Heart left ventricle (tissue), 16 donors: Measurements from ENCODE around the gene DAB2IP. TPM values are rescaled to one million over a fixed set of nuclear protein-coding genes. Genes with fewer than 3 reads are reported as not detected.
"Not testable (repeated sequence)": the region's sequence is repeated elsewhere in the genome, so short reads cannot be mapped to it uniquely, and the experiment has no call there.

Experiments
- ATAC-seq, 4 donors: fragments of 200-7000 bp; cut with Tn5 transposase; one replicate each; pipeline ENCODE4 v1.9.1; 2020 to 2022; ENCODE audit warnings: moderate library complexity in 4 of 4, mild to moderate bottlenecking in 3 of 4, moderate number of reproducible peaks in 1 of 4
- DNase-seq, 5 donors: peaks; one replicate each; pipeline ENCODE4 v3.0.0-alpha.2; 2020
- H3K27ac ChIP-seq, 12 donors: fragments of 200-600 bp; sonication (generic) in 4 of 12; one replicate each; pipeline versions ENCODE4 v1.5.0 to v1.8.0; 2016 to 2022; ENCODE audit warnings: mild to moderate bottlenecking in 2 of 12
- H3K27me3 ChIP-seq, 9 donors: fragments of 200-600 bp; sonication (generic) in 2 of 9; one replicate each; pipeline versions ENCODE4 v1.5.1 to v1.8.0; 2016 to 2022; ENCODE audit warnings: mild to moderate bottlenecking in 3 of 9
- H3K36me3 ChIP-seq, 9 donors: fragments of 200-600 bp; sonication (generic) in 2 of 9; one replicate each; pipeline versions ENCODE4 v1.5.0 to v1.8.0; 2018 to 2022; ENCODE audit warnings: mild to moderate bottlenecking in 2 of 9
- H3K4me1 ChIP-seq, 12 donors: fragments of 200-600 bp; sonication (generic) in 4 of 12; one replicate each; pipeline versions ENCODE4 v1.5.0 to v1.8.0; 2016 to 2022; ENCODE audit warnings: mild to moderate bottlenecking in 3 of 12
- H3K4me3 ChIP-seq, 12 donors: fragments of 200-600 bp; sonication (generic) in 4 of 12; one replicate each; pipeline versions ENCODE4 v1.5.0 to v1.8.0; 2017 to 2022; ENCODE audit warnings: mild to moderate bottlenecking in 9 of 12, moderate library complexity in 4 of 12
- H3K9me3 ChIP-seq, 12 donors: fragments of 200-600 bp; sonication (generic) in 4 of 12; one replicate each; pipeline versions ENCODE4 v1.5.0 to v1.8.0; 2016 to 2022; ENCODE audit warnings: mild to moderate bottlenecking in 1 of 12
- POLR2A ChIP-seq, 2 donors: fragments of 450-650 bp; IDR thresholded peaks; one replicate each; pipeline ENCODE4 v1.6.1; 2017; ENCODE audit warnings: antibody characterized with exemption in 2 of 2, mild to moderate bottlenecking in 2 of 2, moderate library complexity in 2 of 2
- WGBS, 4 donors: extraction: QIAGEN DNeasy Blood & Tissue Kit in 2 of 4; methylation state at CpG; one replicate each; pipeline versions ENCODE4 v1.1.5 to v1.1.7; 2013 to 2018; 5-methylcytosine and 5-hydroxymethylcytosine counted together
- intact Hi-C, 10 donors: fragments of 100-400 bp; cut with DNase I; formaldehyde crosslinking; loops; one replicate each; pipeline versions ENCODE4 v1.11.1 to v1.14.2; 2022
- polyA plus RNA-seq, 2 donors: library from polyadenylated mRNA; stranded (reverse); fragments of 200-250 nt; gene quantifications; one replicate each; pipeline ENCODE4 v1.2.3, GENCODE V29; 2013
- total RNA-seq, 9 donors: library from RNA; depleted of rRNA in 2 of 9; stranded (reverse); fragments of >200 nt in 2 of 9; fragmentation: NEBNext Ultra II Directional in 3 of 9; extraction: Animal tissue kit (Norgen Biotek cat#: 25700) in 3 of 9; gene quantifications; one replicate each; pipeline versions ENCODE4 v1.1.0 to v1.2.4, GENCODE V29; 2016 to 2023
- TF ChIP-seq, protein P1 (sequence below), 12 donors: fragments of 200-600 bp; sonication (generic) in 4 of 12; IDR thresholded peaks; one replicate each; pipeline versions ENCODE4 v1.5.0 to v1.8.0; 2018 to 2022; ENCODE audit warnings: antibody characterized with exemption in 12 of 12, mild to moderate bottlenecking in 5 of 12
- donor health status: ischemic (EF 13 %, LVEDD 7.1; RV severe dilation, severe dysfunction).
- donor health status: healthy with polysubstance abuse.
- donor health status: DM: no; HTN: yes; CAD: no.
- donor health status: DM: no; HTN: no; CAD: no.
- donor health status: ischemic (EF 25% LVEDD 6.9; RV normal size, moderate dysfunction).
- donor health status: ischemic (EF 25% LVEDD 5.7; RV mildly dilated, moderate dysfunction).
- donor health status: healthy.
- donor health status: DM: yes; HTN: yes; CAD: no.
- donor health status: ischemic (EF 35%, LVEDD 5.7; RV mildly dilated, moderate dysfunction).
- donor health status: nonischemic (EF 11% LVEDD 7.7; RV severe dilation, severe dysfunction).
- donor health status: DM: yes; HTN: yes; CAD: no.
- donor health status: PGD.
- donor health status: ischemic (EF 29% LVEDD 5.4; RV normal size, mild dysfunction).
- donor health status: nonischemic (EF 23%, LVEDD 6.1; RV moderate dilation, normal function).

DAB2IP gene
- total and polyA plus RNA-seq, 11 donors = 30.9 to 103 (median 52.6) TPM

DNA sequence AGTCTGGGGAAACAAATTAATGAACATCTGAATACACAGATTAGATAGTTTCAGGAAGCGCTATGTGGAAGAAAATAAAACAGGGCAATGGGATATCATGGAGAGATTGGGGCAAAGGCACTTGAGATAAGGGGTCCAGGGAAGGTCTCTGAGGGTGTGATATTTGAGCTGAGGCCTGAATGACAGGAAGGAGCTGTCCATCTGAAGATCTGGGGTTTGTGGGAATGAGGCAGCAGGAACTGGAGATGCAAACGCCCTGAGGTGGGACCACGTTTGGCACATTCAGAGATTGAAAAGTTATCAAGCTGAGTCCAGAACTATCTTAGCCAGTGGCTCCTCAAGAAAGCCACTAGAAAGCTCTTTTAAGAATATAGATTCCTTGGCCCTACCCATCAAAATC, 8.7 kb upstream of the DAB2IP start:
- TF ChIP-seq, protein P1, sequence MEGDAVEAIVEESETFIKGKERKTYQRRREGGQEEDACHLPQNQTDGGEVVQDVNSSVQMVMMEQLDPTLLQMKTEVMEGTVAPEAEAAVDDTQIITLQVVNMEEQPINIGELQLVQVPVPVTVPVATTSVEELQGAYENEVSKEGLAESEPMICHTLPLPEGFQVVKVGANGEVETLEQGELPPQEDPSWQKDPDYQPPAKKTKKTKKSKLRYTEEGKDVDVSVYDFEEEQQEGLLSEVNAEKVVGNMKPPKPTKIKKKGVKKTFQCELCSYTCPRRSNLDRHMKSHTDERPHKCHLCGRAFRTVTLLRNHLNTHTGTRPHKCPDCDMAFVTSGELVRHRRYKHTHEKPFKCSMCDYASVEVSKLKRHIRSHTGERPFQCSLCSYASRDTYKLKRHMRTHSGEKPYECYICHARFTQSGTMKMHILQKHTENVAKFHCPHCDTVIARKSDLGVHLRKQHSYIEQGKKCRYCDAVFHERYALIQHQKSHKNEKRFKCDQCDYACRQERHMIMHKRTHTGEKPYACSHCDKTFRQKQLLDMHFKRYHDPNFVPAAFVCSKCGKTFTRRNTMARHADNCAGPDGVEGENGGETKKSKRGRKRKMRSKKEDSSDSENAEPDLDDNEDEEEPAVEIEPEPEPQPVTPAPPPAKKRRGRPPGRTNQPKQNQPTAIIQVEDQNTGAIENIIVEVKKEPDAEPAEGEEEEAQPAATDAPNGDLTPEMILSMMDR (IDR thresholded peaks at IDR 0.05) = no peak
- no peak for TF ChIP-seq POLR2A (IDR thresholded peaks at IDR 0.05)
- 72 to 81% (median 79%) methylated on average over 3 of the region's 3 CpGs for WGBS, 4 donors
- Histone ChIP-seq H3K4me1 (peaks cover 6 to 73% (median 43%) of the 10 kb centered on the region in 12 donors), H3K27ac (no peak overlapping the region), H3K9me3 (no peaks in the 10 kb centered on the region), H3K27me3 (no peaks in the 10 kb centered on the region), H3K36me3 (no peaks in the 10 kb centered on the region), H3K4me3 (no peak overlapping the region)
- intact Hi-C loops = loop anchor here in 6 of 10 donors (1.0 to 5.0 kb wide), 5 partner anchors 35 to 100 kb away; no protein-coding TSS in a partner anchor
- ATAC-seq (no peak), DNase-seq (peak in 1 of 5 donors; percentile 4)

DNA sequence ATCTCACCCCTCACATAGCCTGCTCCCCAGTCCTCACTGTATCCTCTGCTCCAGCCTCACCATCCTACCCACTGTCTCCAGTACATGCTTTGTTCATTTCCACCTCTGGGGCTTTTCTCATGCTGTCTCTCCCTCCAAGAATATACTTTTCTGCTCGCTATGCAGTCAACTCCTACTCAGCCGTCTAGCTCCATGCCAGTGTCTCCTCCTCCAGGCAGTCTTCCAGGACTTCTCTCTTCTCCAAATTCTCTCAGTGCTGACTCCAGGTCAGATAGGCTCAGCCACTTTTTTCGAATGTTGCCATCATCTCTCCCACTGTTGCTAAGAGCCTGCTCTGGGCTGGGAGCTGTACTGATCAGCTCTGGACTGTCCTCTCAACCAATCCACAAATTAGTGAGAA, 8.0 kb upstream of the DAB2IP start:
- ATAC-seq = no peak
- H3K27me3 ChIP-seq = no peaks in the 10 kb centered on the region
- H3K9me3 ChIP-seq = no peaks in the 10 kb centered on the region
- TF ChIP-seq, protein P1 (IDR thresholded peaks at IDR 0.05) = no peak
- TF ChIP-seq POLR2A (IDR thresholded peaks at IDR 0.05) = no peak
- H3K27ac ChIP-seq = no peak overlapping the region
- WGBS, 4 donors = 93 to 96% (median 94%) methylated on average over 3 of the region's 3 CpGs
- DNase-seq = no peak
- no peaks in the 10 kb centered on the region for H3K36me3 ChIP-seq
- H3K4me3 ChIP-seq = no peak overlapping the region
- H3K4me1 ChIP-seq = peaks cover 6 to 66% (median 40%) of the 10 kb centered on the region in 12 donors
- intact Hi-C loops = loop anchor here in 5 of 10 donors (5.0 kb wide), 4 partner anchors 34 to 99 kb away; no protein-coding TSS in a partner anchor

DNA sequence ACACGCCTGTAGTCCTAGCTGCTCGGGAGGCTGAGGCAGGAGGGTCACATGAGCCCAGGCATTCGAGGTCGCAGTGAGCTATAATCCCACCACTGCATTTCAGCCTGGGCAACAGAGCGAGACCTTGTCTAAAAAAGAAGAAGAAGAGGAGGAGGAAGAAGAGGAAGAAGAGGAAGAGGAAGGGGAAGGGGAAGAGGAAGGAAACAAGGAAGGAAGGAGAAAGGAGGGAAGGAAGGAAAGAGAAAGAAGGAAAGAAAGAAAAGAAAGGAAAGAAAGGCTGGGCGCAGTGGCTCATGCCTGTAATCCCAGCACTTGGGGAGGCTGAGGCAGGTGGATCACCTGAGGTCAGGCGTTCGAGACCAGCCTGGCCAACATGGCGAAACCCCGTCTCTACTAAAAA, 7.4 kb upstream of the DAB2IP start:
- not testable (repeated sequence) for H3K36me3 ChIP-seq, DNase-seq, H3K27me3 ChIP-seq, ATAC-seq, H3K4me3 ChIP-seq, H3K9me3 ChIP-seq
- WGBS, 4 donors = 92 to 95% (median 94%) methylated on average over 10 of the region's 10 CpGs
- intact Hi-C loops = loop anchor here in 5 of 10 donors (5.0 kb wide), 4 partner anchors 33 to 98 kb away; no protein-coding TSS in a partner anchor
- H3K4me1 ChIP-seq = peaks cover 6 to 66% (median 40%) of the 10 kb centered on the region in 12 donors
- H3K27ac ChIP-seq = peak overlapping the region in 1 of 12 donors; percentile 69

DNA sequence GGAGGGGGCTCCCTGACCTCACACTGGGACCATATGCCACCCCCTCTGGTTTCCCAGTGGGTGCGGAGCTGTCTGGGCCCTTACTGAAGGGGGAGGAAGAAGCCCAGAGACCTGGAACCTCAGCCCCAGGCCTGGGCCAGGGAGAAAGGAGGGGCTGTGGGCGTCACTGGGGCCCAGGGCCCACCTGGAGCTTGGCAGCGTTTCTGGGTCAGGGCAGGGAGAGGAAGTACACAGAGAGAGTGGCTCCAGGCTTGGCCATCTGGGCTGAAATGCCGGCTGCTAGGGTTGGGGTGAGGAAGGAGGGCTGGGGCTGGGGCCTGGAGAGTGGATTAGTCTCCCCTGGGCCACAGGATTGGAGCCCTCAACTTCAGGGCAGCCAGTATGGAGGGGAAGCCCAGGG, 6.4 kb upstream of the DAB2IP start:
- no peak overlapping the region for H3K4me3 ChIP-seq
- peaks cover 0 to 4% (median 0%) of the 10 kb centered on the region in 9 donors for H3K27me3 ChIP-seq
- ATAC-seq (peak in 3 of 4 donors; percentile 1 to 34 (median 16)), DNase-seq (peak in 1 of 5 donors; percentile 29)
- H3K36me3 ChIP-seq = no peaks in the 10 kb centered on the region
- H3K9me3 ChIP-seq = no peaks in the 10 kb centered on the region
- TF ChIP-seq POLR2A (IDR thresholded peaks at IDR 0.05) = no peak
- TF ChIP-seq, protein P1 (IDR thresholded peaks at IDR 0.05) = no peak
- H3K27ac ChIP-seq = peak overlapping the region; percentile 35 to 82 (median 58)
- peaks cover 6 to 75% (median 40%) of the 10 kb centered on the region in 12 donors for H3K4me1 ChIP-seq
- 29 to 38% (median 33%) methylated on average over 3 to 4 of the region's 4 CpGs for WGBS, 4 donors
- intact Hi-C loops = no loop called here
